ENCODE measurements around the gene PARL.

PARL gene

GRCh38 chr3:183924543-183924942 is 39.9 kb upstream of the PARL start:
- no peak overlapping the region for H3K4me3 ChIP-seq (ENCODE audit: control insufficient read depth, low read depth, low read length)
- DNase-seq (ENCODE audit: low read depth): peak; percentile 61
- no peak for TF ChIP-seq CTCF (conservative IDR thresholded peaks at IDR 0.05; ENCODE audit: control insufficient read depth, insufficient read depth, low read depth, low read length)

- TF ChIP-seq CTCF (conservative IDR thresholded peaks at IDR 0.05; ENCODE audit: control insufficient read depth, insufficient read depth, low read depth, low read length): no peak
- no peak overlapping the region for H3K4me3 ChIP-seq (ENCODE audit: control insufficient read depth, low read depth, low read length)
- no peak for DNase-seq (ENCODE audit: low read depth)
Observed at GRCh38 chr3:183922421-183922820, 37.7 kb upstream of the PARL start.

DNA sequence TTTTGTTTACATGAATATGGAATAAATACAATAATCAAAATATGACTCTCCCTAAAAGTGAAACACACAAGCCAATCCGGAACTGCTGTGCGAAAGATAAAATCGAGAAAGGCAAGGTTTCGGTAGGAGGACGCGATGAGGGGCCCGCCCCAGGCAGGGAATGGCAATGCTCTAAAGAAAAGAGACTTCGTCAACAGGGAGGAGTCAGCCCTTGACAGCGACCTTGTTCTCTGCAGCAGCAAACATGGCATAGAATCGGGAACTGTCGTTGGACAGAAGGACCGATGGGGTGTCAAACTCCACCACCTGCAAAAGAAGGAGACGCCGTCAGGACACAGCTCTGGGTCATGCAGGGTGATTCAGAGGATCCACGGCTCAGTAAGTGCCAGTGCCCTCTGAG is 36.4 kb upstream of the PARL start:
- TF ChIP-seq CTCF (conservative IDR thresholded peaks at IDR 0.05; ENCODE audit: control insufficient read depth, insufficient read depth, low read depth, low read length): no peak
- H3K4me3 ChIP-seq (ENCODE audit: control insufficient read depth, low read depth, low read length): no peak overlapping the region
- no peak for DNase-seq (ENCODE audit: low read depth)

GRCh38 chr3:183920416-183920815 is 35.7 kb upstream of the PARL start:
- no peak for TF ChIP-seq CTCF (conservative IDR thresholded peaks at IDR 0.05; ENCODE audit: control insufficient read depth, insufficient read depth, low read depth, low read length)
- H3K4me3 ChIP-seq (ENCODE audit: control insufficient read depth, low read depth, low read length): no peak overlapping the region
- no peak for DNase-seq (ENCODE audit: low read depth)

- TF ChIP-seq CTCF (conservative IDR thresholded peaks at IDR 0.05; ENCODE audit: control insufficient read depth, insufficient read depth, low read depth, low read length): no peak
- no peak overlapping the region for H3K4me3 ChIP-seq (ENCODE audit: control insufficient read depth, low read depth, low read length)
- DNase-seq (ENCODE audit: low read depth): no peak
Observed at GRCh38 chr3:183918178-183918577, 33.5 kb upstream of the PARL start.

DNA sequence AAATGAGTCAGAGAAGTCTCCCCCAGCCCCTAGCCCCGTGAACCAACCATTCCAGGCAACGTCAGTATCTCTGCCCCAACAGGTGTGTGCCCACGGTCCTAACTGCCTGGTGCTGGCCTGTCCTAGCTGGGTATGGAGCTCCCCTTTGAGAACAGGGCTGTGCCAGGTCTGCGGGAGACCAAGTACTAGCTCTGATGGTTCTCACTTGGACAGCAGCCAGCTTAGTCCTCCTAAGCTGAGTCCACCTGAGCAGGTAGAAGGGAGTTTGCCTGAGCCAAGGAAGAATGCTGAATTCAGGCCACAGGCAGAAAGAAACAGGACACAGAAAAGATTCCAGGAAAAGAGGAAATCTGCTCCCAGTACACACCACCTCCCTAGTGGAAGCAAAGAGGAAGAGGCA is 33.1 kb upstream of the PARL start:
- H3K4me3 ChIP-seq (ENCODE audit: control insufficient read depth, low read depth, low read length): no peak overlapping the region
- no peak for DNase-seq (ENCODE audit: low read depth)
- no peak for TF ChIP-seq CTCF (conservative IDR thresholded peaks at IDR 0.05; ENCODE audit: control insufficient read depth, insufficient read depth, low read depth, low read length)

DNA sequence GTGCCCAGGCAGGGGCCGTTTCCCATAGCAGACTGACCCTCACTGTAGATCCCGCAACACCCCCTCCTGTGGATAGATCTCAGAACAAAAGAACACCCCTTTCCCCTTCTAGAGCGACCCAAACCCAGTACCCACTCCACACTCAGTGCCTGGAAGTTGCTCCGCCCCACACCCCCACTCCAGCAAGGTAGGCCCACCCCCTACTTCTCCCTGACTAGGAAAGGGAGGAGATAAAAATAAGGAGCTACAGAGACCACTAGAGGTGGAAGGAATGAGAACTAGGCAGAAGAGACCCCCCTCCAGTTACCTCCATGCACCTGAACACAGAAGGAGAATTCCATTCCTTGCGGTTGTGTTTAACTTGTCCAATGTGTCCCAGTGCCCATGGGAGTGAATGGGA is 30.2 kb upstream of the PARL start:
- no peak for DNase-seq (ENCODE audit: low read depth)
- TF ChIP-seq CTCF (conservative IDR thresholded peaks at IDR 0.05; ENCODE audit: control insufficient read depth, insufficient read depth, low read depth, low read length): no peak
- H3K4me3 ChIP-seq (ENCODE audit: control insufficient read depth, low read depth, low read length): no peak overlapping the region
